Measurements from ENCODE around the gene GJA4.

The GJA4 gene

GRCh38 chr1:34840426-34840825 is 47.6 kb downstream of the GJA4 start:
- no peak for DNase-seq

DNA sequence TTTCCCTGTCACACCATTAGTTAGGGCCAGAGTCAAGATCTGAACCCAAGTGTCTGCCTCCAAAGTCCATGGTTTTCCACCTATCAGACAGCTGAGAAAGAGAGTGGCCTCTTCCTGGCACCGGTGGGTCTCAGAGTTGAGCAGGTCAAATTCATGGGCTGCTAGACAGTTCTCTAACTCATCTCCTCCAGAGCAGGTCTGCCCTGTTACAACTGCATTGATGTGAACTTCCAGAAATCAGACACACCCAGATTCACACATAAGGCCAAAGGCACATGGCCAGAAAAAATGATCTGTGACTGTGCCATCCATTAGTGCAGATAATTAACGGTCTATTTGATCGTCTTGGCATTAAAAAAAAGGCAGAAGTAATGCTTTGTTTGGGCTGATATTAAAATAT is 49.3 kb downstream of the GJA4 start:
- DNase-seq: no peak

- no peak for DNase-seq
These were observed 50.2 kb downstream of the GJA4 start for GRCh38 chr1:34842952-34843371.

- DNase-seq: no peak
These were observed 50.8 kb downstream of the GJA4 start for GRCh38 chr1:34843392-34844251.

DNA sequence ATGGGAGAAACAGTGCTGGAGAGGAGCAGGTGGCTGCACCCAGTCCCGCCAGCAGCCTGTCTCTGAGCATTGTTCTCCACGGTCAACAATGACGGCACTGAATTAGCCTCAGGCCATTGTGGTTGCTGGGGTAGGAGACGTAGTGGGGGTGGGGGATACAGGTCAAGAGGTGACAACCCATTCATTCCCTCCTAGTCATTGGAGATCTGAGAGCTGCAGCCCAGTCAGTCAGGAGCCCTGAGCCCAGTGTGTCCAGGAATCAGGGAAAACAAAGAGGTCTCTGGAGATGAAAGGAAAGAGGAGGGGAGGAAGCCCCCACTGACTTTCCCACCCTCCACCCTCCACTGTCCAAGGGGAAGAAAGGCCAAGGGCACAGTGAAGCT is 51.4 kb downstream of the GJA4 start:
- DNase-seq: no peak

Measured in stimulated activated CD4-positive, alpha-beta T cell treated with anti-CD3 and anti-CD28 coated beads, Interleukin-2, amount 100 ng/mL, for 24 hours (primary cell).